Osteoblast (primary cell): ENCODE measurements around the gene CD46. TPM values are rescaled to one million over a fixed set of nuclear protein-coding genes. Genes with fewer than 3 reads are reported as not detected.

Source experiments
- DNase-seq: peaks from one replicate; pipeline ENCODE4 v3.0.0; 2011; ENCODE audit warnings: low spot score, mixed read lengths; ENCODE audit not compliant: insufficient read length; ENCODE audit errors: missing footprints
- H2AFZ ChIP-seq: 2 replicates; pipeline ENCODE4 v1.6.0; 2011; ENCODE audit warnings: mild to moderate bottlenecking, low read length
- H3K27ac ChIP-seq: 2 replicates; pipeline ENCODE4 v1.5.1; 2011; ENCODE audit warnings: mild to moderate bottlenecking, low read depth, low read length, moderate library complexity
- H3K27me3 ChIP-seq: 2 replicates; pipeline ENCODE4 v1.6.0; 2012; ENCODE audit warnings: mild to moderate bottlenecking, control low read depth, inconsistent platforms, low read length, moderate library complexity; ENCODE audit not compliant: insufficient read depth
- H3K36me3 ChIP-seq: 2 replicates; pipeline ENCODE4 v1.5.1; 2011; ENCODE audit warnings: mild to moderate bottlenecking, low read length, control low read depth, moderate library complexity; ENCODE audit not compliant: insufficient read depth
- H3K4me1 ChIP-seq: 2 replicates; pipeline ENCODE4 v1.5.1; 2011; ENCODE audit warnings: mild to moderate bottlenecking, low read length, control low read depth, moderate library complexity; ENCODE audit not compliant: insufficient read depth
- H3K4me2 ChIP-seq: 2 replicates; pipeline ENCODE4 v1.6.0; 2011; ENCODE audit warnings: mild to moderate bottlenecking, low read length; ENCODE audit not compliant: insufficient read depth
- H3K4me3 ChIP-seq: fragments of 200-600 bp; sonication (generic); 3 replicates; pipeline ENCODE4 v1.5.1; 2012; ENCODE audit warnings: mild to moderate bottlenecking, low read length, inconsistent platforms; ENCODE audit not compliant: insufficient read depth
- H3K79me2 ChIP-seq: 2 replicates; pipeline ENCODE4 v1.6.0; 2012; ENCODE audit warnings: mild to moderate bottlenecking, low read length, control low read depth, inconsistent platforms; ENCODE audit not compliant: insufficient read depth
- H3K9me3 ChIP-seq: 2 replicates; pipeline ENCODE4 v1.5.1; 2011; ENCODE audit warnings: low read depth, low read length, control low read depth
- H4K20me1 ChIP-seq: 2 replicates; pipeline ENCODE4 v1.6.0; 2012; ENCODE audit warnings: mild to moderate bottlenecking, low read length, control low read depth; ENCODE audit not compliant: insufficient read depth
- CTCF ChIP-seq: IDR thresholded peaks from 2 replicates; pipeline ENCODE4 v1.5.1; 2011; ENCODE audit warnings: mild to moderate bottlenecking, low read depth, low read length, moderate library complexity; ENCODE audit errors: extremely low read depth
- total RNA-seq: library from RNA; depleted of rRNA; stranded (reverse); fragments of >200 nt; gene quantifications from 2 replicates; pipeline ENCODE4 v1.2.3, GENCODE V29; 2012

Gene CD46
- total RNA-seq, 1 donor: 92.6 TPM

DNA sequence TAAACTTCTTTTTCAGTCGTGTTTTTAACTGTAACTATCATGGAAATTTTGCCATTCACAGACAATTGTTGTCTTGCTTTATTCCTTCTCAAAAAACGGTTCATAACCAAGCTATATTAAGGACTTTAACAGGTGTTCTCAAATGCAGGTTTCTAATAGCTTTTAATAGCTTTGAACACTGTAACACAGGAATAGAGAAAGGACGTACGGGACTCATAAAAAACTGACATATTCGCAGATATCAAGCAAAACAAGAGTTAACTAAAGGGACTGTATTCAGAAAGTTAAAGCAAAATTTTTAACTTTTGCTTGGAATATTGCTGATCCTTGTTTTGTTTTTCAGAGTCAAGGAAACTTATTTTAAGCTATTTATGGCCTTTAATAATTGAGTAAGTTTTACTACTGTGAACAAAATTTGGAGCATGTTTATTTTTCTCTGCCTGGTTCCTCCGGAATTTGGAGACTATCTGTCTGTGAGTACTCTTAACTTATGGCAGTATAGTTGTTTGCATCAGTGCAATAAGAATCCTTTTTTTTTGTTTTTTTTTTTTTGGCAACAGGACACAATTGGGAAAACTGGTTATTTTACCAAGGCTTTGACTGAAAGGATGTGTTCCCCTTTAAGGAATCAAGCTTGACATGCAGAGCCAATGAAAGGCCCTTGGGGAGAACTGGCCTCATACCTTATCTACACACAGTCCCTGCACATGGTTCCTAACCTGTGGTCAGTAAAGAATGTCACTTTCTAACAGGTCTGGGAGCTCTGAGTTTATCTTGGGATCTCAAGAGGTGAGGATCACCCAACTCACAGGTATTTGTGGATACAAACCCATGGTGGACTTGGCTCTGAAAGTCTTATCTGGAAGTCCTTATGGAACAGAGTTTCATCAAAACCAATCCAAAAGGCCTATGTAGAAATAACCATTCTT is 5.8 kb upstream of the CD46 start:
- DNase-seq: no peak
- H3K9me3 ChIP-seq: no peaks in the 10 kb centered on the region
- H3K4me3 ChIP-seq: no peak overlapping the region
- no peak for TF ChIP-seq CTCF
- H3K4me2 ChIP-seq: no peak overlapping the region
- H2AFZ ChIP-seq: no peak overlapping the region
- H3K27me3 ChIP-seq: no peaks in the 10 kb centered on the region
- H4K20me1 ChIP-seq: no peaks in the 10 kb centered on the region
- no peak overlapping the region for H3K27ac ChIP-seq
- no peaks in the 10 kb centered on the region for H3K36me3 ChIP-seq
- peaks cover 14% of the 10 kb centered on the region for H3K4me1 ChIP-seq
- no peaks in the 10 kb centered on the region for H3K79me2 ChIP-seq

GRCh38 chr1:207747627-207748492 is 4.0 kb upstream of the CD46 start:
- H2AFZ ChIP-seq: no peak overlapping the region
- H3K9me3 ChIP-seq: no peaks in the 10 kb centered on the region
- no peaks in the 10 kb centered on the region for H3K36me3 ChIP-seq
- TF ChIP-seq CTCF: no peak
- H3K4me1 ChIP-seq: peaks cover 20% of the 10 kb centered on the region
- peaks cover 5% of the 10 kb centered on the region for H4K20me1 ChIP-seq
- peaks cover 8% of the 10 kb centered on the region for H3K79me2 ChIP-seq
- no peak overlapping the region for H3K27ac ChIP-seq
- H3K27me3 ChIP-seq: no peaks in the 10 kb centered on the region
- DNase-seq: no peak
- H3K4me3 ChIP-seq: no peak overlapping the region
- no peak overlapping the region for H3K4me2 ChIP-seq

DNA sequence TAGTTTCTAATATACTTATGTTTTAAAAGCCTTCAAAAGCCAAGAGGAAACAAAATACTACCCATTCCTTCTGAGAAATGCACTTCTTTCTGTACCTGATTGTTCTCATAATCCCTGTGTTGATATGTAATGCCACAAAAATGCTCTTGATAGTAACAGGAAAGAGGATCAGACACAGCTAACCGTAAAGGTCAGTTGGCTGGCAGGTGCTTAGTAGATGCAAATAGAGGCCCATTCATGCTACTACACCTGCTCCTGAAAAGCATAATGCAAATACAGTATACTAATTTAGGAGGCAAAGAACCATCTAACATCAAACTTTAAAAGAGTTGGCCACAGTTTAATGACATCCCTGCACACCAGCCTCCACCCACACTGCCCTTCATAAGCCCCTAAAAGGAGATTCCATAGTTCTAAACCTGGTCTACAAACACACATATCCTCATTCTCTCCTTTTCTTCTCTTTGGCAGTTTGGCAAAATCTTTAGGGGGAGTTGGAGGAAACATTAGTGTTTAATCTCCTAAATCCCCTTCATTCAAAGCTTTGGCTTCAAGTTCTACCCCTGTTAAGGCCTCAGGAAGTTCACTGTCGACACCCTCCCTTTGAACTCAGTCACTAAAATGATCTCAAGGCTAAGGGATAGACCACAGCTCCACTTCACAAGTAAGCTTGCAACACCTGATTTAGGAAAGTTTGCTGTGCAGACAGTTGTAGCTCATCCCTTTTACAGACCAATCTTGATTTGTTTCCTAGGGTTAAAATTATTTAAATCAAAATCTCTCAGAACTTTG is 2.9 kb upstream of the CD46 start:
- Histone ChIP-seq H3K4me1 (peaks cover 23% of the 10 kb centered on the region), H3K4me3 (no peak overlapping the region), H3K27me3 (no peaks in the 10 kb centered on the region), H4K20me1 (peaks cover 11% of the 10 kb centered on the region), H2AFZ (no peak overlapping the region), H3K9me3 (no peaks in the 10 kb centered on the region), H3K79me2 (peaks cover 19% of the 10 kb centered on the region), H3K27ac (no peak overlapping the region), H3K4me2 (no peak overlapping the region), H3K36me3 (no peaks in the 10 kb centered on the region)
- DNase-seq: no peak
- no peak for TF ChIP-seq CTCF
